GM12878 (cell line): ENCODE measurements around the gene BBS9. TPM values are rescaled to one million over a fixed set of nuclear protein-coding genes. Genes with fewer than 3 reads are reported as not detected.

Experiments used
- ATAC-seq: fragments of 200-7000 bp; cut with Tn5 transposase; 3 replicates; pipeline ENCODE4 v1.9.1; 2020; ENCODE audit warnings: mild to moderate bottlenecking, moderate library complexity
- BruUV-seq: library from RNA; stranded (reverse); fragments of 400-500 nt; replicated peaks from 2 replicates; lab custom pipeline; 2021; lab: Mats Ljungman, UMichigan
- CTCF ChIA-PET: fragments of 300-600 bp; sonication (Branson Sonifier 250); formaldehyde crosslinking; extraction: SDS; loops from one replicate; lab custom pipeline; 2021; ENCODE audit warnings: inconsistent platforms; lab: Yijun Ruan, JAX
- POLR2A ChIA-PET: fragments of 350-600 bp; formaldehyde crosslinking; extraction: SDS; loops from one replicate; lab custom pipeline; 2021; ENCODE audit warnings: inconsistent platforms; lab: Charles Lee
- RAD21 ChIA-PET: fragments of 300-600 bp; sonication (Branson Sonifier 250); formaldehyde crosslinking; loops from one replicate; lab custom pipeline; 2023; ENCODE audit warnings: antibody characterized with exemption; ENCODE audit not compliant: unreplicated experiment; lab: Charles Lee
- SMC1A ChIA-PET: fragments of 300-600 bp; sonication (Branson Sonifier 250); formaldehyde crosslinking; loops from one replicate; lab custom pipeline; 2023; ENCODE audit not compliant: unreplicated experiment, uncharacterized antibody; lab: Charles Lee
- DNase-seq: peaks from one replicate; pipeline ENCODE4 v3.0.0-alpha.2; 2011; ENCODE audit warnings: low read depth, low spot score
- FAIRE-seq: peaks from 3 replicates; lab custom pipeline; 2011; peaks lifted over from hg19 to GRCh38; lab: Jason Lieb, UNC
- H2AFZ ChIP-seq: 2 replicates; pipeline ENCODE4 v1.6.0; 2011; ENCODE audit warnings: low read depth, low read length, control low read depth; ENCODE audit not compliant: control insufficient read depth
- H3K27ac ChIP-seq: 2 replicates; pipeline ENCODE4 v1.5.1; 2011; ENCODE audit warnings: control low read depth; ENCODE audit not compliant: control insufficient read depth, insufficient read depth
- H3K27me3 ChIP-seq, 2 experiments: replicated peaks in 1 of 2; 2 replicates each; pipeline versions ENCODE4 v1.6.0 to v1.6.1; 2011; ENCODE audit warnings: low read length in 1 of 2; ENCODE audit not compliant: control insufficient read depth in 2 of 2, insufficient read depth in 2 of 2
- H3K36me3 ChIP-seq, 2 experiments: 2 replicates each; pipeline ENCODE4 v1.5.1; 2011; ENCODE audit warnings: low read length in 1 of 2; ENCODE audit not compliant: control insufficient read depth in 2 of 2, insufficient read depth in 2 of 2
- H3K4me1 ChIP-seq: 2 replicates; pipeline ENCODE4 v1.6.1; 2011; ENCODE audit warnings: mild to moderate bottlenecking, low read length, moderate library complexity, mixed read lengths; ENCODE audit not compliant: control insufficient read depth, insufficient read depth
- H3K4me2 ChIP-seq: 2 replicates; pipeline ENCODE4 v1.6.0; 2011; ENCODE audit warnings: control low read depth; ENCODE audit not compliant: control insufficient read depth, insufficient read depth
- H3K4me3 ChIP-seq: fragments of 200-600 bp; sonication (generic); 2 replicates; pipeline ENCODE4 v1.5.1; 2016
- H3K79me2 ChIP-seq: 2 replicates; pipeline ENCODE4 v1.6.0; 2011; ENCODE audit warnings: low read length; ENCODE audit not compliant: control insufficient read depth, insufficient read depth
- H3K9ac ChIP-seq: 2 replicates; pipeline ENCODE4 v1.8.0; 2011; ENCODE audit warnings: low read length, control low read depth, mixed read lengths; ENCODE audit not compliant: control insufficient read depth, insufficient read depth
- H3K9me3 ChIP-seq: replicated peaks from 3 replicates; pipeline ENCODE4 v1.5.1; 2011; ENCODE audit warnings: mild to moderate bottlenecking, low read length; ENCODE audit not compliant: control insufficient read depth, insufficient read depth
- H4K20me1 ChIP-seq: 2 replicates; pipeline ENCODE4 v1.6.0; 2011; ENCODE audit not compliant: control insufficient read depth, insufficient read depth
- BCLAF1 ChIP-seq: fragments of 450-650 bp; IDR thresholded peaks from 2 replicates; pipeline ENCODE4 v1.6.1; 2017; ENCODE audit warnings: antibody characterized with exemption, mild to moderate bottlenecking, moderate library complexity
- CHD1 ChIP-seq: IDR thresholded peaks from 2 replicates; pipeline ENCODE4 v1.6.1; 2012; ENCODE audit warnings: low read depth, low read length, improper control_type of control experiment
- GATAD2B ChIP-seq: fragments of 450-650 bp; conservative IDR thresholded peaks from 2 replicates; pipeline ENCODE4 v1.6.1; 2017; ENCODE audit warnings: low read depth, mild to moderate bottlenecking, moderate library complexity
- IRF4 ChIP-seq: IDR thresholded peaks from 2 replicates; pipeline ENCODE4 v1.6.1; 2011; ENCODE audit warnings: low read depth, low read length
- KAT2A ChIP-seq: conservative IDR thresholded peaks from 2 replicates; pipeline ENCODE4 v1.6.1; 2011; ENCODE audit warnings: low read depth, low read length; ENCODE audit not compliant: control insufficient read depth
- NRF1 ChIP-seq: conservative IDR thresholded peaks from 2 replicates; pipeline ENCODE4 v1.6.1; 2011; ENCODE audit warnings: mild to moderate bottlenecking, low read depth, low read length, improper control_type of control experiment
- POLR2AphosphoS2 ChIP-seq: IDR thresholded peaks from 2 replicates; pipeline ENCODE4 v1.6.1; 2011; ENCODE audit warnings: low read depth, mild to moderate bottlenecking, low read length, improper control_type of control experiment, moderate library complexity
- POLR2AphosphoS5 ChIP-seq: IDR thresholded peaks from 2 replicates; pipeline ENCODE4 v1.6.1; 2011; ENCODE audit warnings: mild to moderate bottlenecking, low read length, inconsistent platforms
- SMARCA5 ChIP-seq: fragments of 450-650 bp; IDR thresholded peaks from 2 replicates; pipeline ENCODE4 v1.6.1; 2017; ENCODE audit warnings: mild to moderate bottlenecking
- TBL1XR1 ChIP-seq: IDR thresholded peaks from 2 replicates; pipeline ENCODE4 v1.6.1; 2012; ENCODE audit warnings: low read depth, low read length, improper control_type of control experiment
- WRNIP1 ChIP-seq: IDR thresholded peaks from 2 replicates; pipeline ENCODE4 v1.6.1; 2011; ENCODE audit warnings: low read depth, low read length, improper control_type of control experiment, borderline replicate concordance
- ZSCAN29 ChIP-seq: fragments of 450-650 bp; IDR thresholded peaks from 2 replicates; pipeline ENCODE4 v1.6.1; 2017; ENCODE audit warnings: mild to moderate bottlenecking, moderate library complexity
- WGBS: methylation state at CpG from one replicate; pipeline ENCODE4 v1.1.6; 2016; ENCODE audit warnings: low lambda C conversion rate; ENCODE audit not compliant: insufficient replicate concordance, insufficient coverage; ENCODE audit errors: missing lambda C conversion rate; 5-methylcytosine and 5-hydroxymethylcytosine counted together
- in situ Hi-C: fragments of 300-500 bp; cut with MboI; formaldehyde crosslinking; loops from 9 replicates; pipeline ENCODE4 v1.14.3; 2018; ENCODE audit warnings: mixed read lengths
- intact Hi-C: fragments of 100-400 bp; cut with micrococcal nuclease; formaldehyde crosslinking; loops from one replicate; pipeline ENCODE4 v1.14.2; 2022; ENCODE audit not compliant: unreplicated experiment
- polyA plus RNA-seq, 11 experiments: library from polyadenylated mRNA; depleted of rRNA in 4 of 11; unstranded in 6 of 11; stranded (reverse) in 5 of 11; fragments of >200 nt; fragmentation: Nextera tagmentation in 4 of 11; fragmentation: Illumina TruSeq in 1 of 11; extraction: Ambion mirVana in 4 of 11; extraction: Trizol in 1 of 11; gene quantifications; 1 replicate in 1 of 11; 2 replicates in 10 of 11; pipeline versions ENCODE4 v1.2.1 to v1.2.3, GENCODE V29; 2011 to 2016; ENCODE audit warnings: inconsistent platforms in 2 of 11, missing spikeins in 2 of 11, low read depth in 1 of 11
- total RNA-seq, 4 experiments: library from RNA; depleted of rRNA in 3 of 4; stranded (reverse); fragments of >200 nt in 3 of 4; fragmentation: Illumina TruSeq in 1 of 4; extraction: Trizol in 1 of 4; gene quantifications; 2 replicates each; pipeline versions ENCODE4 v1.2.1 to v1.2.3, GENCODE V29; 2013 to 2021
- TF ChIP-seq, protein P1 (sequence below): fragments of 150-350 bp; IDR thresholded peaks from 2 replicates; pipeline ENCODE4 v1.6.1; 2014; ENCODE audit warnings: mild to moderate bottlenecking, low read depth, low read length

Gene BBS9
- total and polyA plus RNA-seq, 10 of the 15 experiments (the other 5 are each of a cell fraction or from before 2014, with no cell fraction given): 1.2 to 5.6 (median 2.3) TPM

GRCh38 chr7:33118383-33118782 is 11.0 kb upstream of the BBS9 start:
- FAIRE-seq: no peak
- ChIA-PET SMC1A (no interaction called here), CTCF (no interaction called here), POLR2A (no interaction called here), RAD21 (no interaction called here)
- no peak overlapping the region for H3K27ac ChIP-seq
- BruUV-seq: no TSS peak
- H4K20me1 ChIP-seq: no peaks in the 10 kb centered on the region
- in situ Hi-C loops: no loop called here
- H2AFZ ChIP-seq: no peak overlapping the region
- H3K4me1 ChIP-seq: no peaks in the 10 kb centered on the region
- no peaks in the 10 kb centered on the region for H3K27me3 ChIP-seq
- no peaks in the 10 kb centered on the region for H3K9me3 ChIP-seq
- 83% methylated on average over 3 of the region's 3 CpGs for WGBS
- no peaks in the 10 kb centered on the region for H3K79me2 ChIP-seq
- DNase-seq: no peak
- TF ChIP-seq IRF4 (no peak), TBL1XR1 (no peak), POLR2AphosphoS5 (no peak), KAT2A (no peak), CHD1 (no peak), GATAD2B (no peak), BCLAF1 (no peak), POLR2AphosphoS2 (no peak), SMARCA5 (no peak), NRF1 (no peak), WRNIP1 (no peak), ZSCAN29 (no peak)
- TF ChIP-seq, protein P1, sequence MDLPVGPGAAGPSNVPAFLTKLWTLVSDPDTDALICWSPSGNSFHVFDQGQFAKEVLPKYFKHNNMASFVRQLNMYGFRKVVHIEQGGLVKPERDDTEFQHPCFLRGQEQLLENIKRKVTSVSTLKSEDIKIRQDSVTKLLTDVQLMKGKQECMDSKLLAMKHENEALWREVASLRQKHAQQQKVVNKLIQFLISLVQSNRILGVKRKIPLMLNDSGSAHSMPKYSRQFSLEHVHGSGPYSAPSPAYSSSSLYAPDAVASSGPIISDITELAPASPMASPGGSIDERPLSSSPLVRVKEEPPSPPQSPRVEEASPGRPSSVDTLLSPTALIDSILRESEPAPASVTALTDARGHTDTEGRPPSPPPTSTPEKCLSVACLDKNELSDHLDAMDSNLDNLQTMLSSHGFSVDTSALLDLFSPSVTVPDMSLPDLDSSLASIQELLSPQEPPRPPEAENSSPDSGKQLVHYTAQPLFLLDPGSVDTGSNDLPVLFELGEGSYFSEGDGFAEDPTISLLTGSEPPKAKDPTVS: no peak
- intact Hi-C loops: no loop called here
- no peak overlapping the region for H3K4me2 ChIP-seq
- H3K4me3 ChIP-seq: no peak overlapping the region
- ATAC-seq: no peak
- H3K9ac ChIP-seq: no peak overlapping the region
- no peaks in the 10 kb centered on the region for H3K36me3 ChIP-seq
